Measurements from ENCODE around the gene RNASE3.
"Not testable (repeated sequence)": the region's sequence is repeated elsewhere in the genome, so short reads cannot be mapped to it uniquely, and the experiment has no call there.

Gene RNASE3

GRCh38 chr14:20891126-20891825, at the start of gene RNASE3:
TSS of gene RNASE3 (plus strand) at chr14:20891385. CDS start at chr14:20891687, 302 bp downstream.
- not testable (repeated sequence) for H3K27me3 ChIP-seq (ENCODE audit: control insufficient read depth, insufficient read depth, low read length); H3K27ac ChIP-seq (ENCODE audit: low read length); H3K9ac ChIP-seq (ENCODE audit: low read length); H3K4me3 ChIP-seq (ENCODE audit: low read length); H3K9me3 ChIP-seq (ENCODE audit: control insufficient read depth, low read depth, low read length); H3K36me3 ChIP-seq (ENCODE audit: control insufficient read depth, low read depth, low read length); H3K4me1 ChIP-seq (ENCODE audit: control insufficient read depth, low read depth, low read length)

- Histone ChIP-seq H3K9me3 (ENCODE audit: control insufficient read depth, low read depth, low read length) (no peaks in the 10 kb centered on the region), H3K9ac (ENCODE audit: low read length) (no peak overlapping the region), H3K4me1 (ENCODE audit: control insufficient read depth, low read depth, low read length) (peaks cover 12% of the 10 kb centered on the region)
Observed at GRCh38 chr14:20846560-20846959, 44.6 kb upstream of the RNASE3 start.

GRCh38 chr14:20848316-20848954, 42.8 kb upstream of the RNASE3 start:
- Histone ChIP-seq H3K4me3 (ENCODE audit: low read length) (no peak overlapping the region), H3K27me3 (ENCODE audit: control insufficient read depth, insufficient read depth, low read length) (no peaks in the 10 kb centered on the region), H3K36me3 (ENCODE audit: control insufficient read depth, low read depth, low read length) (no peaks in the 10 kb centered on the region), H3K4me1 (ENCODE audit: control insufficient read depth, low read depth, low read length) (peaks cover 12% of the 10 kb centered on the region), H3K9me3 (ENCODE audit: control insufficient read depth, low read depth, low read length) (no peaks in the 10 kb centered on the region), H3K9ac (ENCODE audit: low read length) (no peak overlapping the region), H3K27ac (ENCODE audit: low read length) (no peak overlapping the region)

More at GRCh38 chr14:20846560-20846959, 44.6 kb upstream of the RNASE3 start:
- Histone ChIP-seq H3K27me3 (ENCODE audit: control insufficient read depth, insufficient read depth, low read length) (no peaks in the 10 kb centered on the region), H3K27ac (ENCODE audit: low read length) (no peak overlapping the region), H3K36me3 (ENCODE audit: control insufficient read depth, low read depth, low read length) (no peaks in the 10 kb centered on the region), H3K4me3 (ENCODE audit: low read length) (no peak overlapping the region)

GRCh38 chr14:20848955-20849570, 42.1 kb upstream of the RNASE3 start:
- no peaks in the 10 kb centered on the region for H3K9me3 ChIP-seq (ENCODE audit: control insufficient read depth, low read depth, low read length)
- H3K4me3 ChIP-seq (ENCODE audit: low read length): no peak overlapping the region
- no peaks in the 10 kb centered on the region for H3K36me3 ChIP-seq (ENCODE audit: control insufficient read depth, low read depth, low read length)
- no peak overlapping the region for H3K9ac ChIP-seq (ENCODE audit: low read length)
- no peaks in the 10 kb centered on the region for H3K27me3 ChIP-seq (ENCODE audit: control insufficient read depth, insufficient read depth, low read length)
- peaks cover 12% of the 10 kb centered on the region for H3K4me1 ChIP-seq (ENCODE audit: control insufficient read depth, low read depth, low read length)
- no peak overlapping the region for H3K27ac ChIP-seq (ENCODE audit: low read length)

GRCh38 chr14:20853042-20853441, 38.1 kb upstream of the RNASE3 start:
- Histone ChIP-seq H3K27me3 (ENCODE audit: control insufficient read depth, insufficient read depth, low read length) (no peaks in the 10 kb centered on the region), H3K9me3 (ENCODE audit: control insufficient read depth, low read depth, low read length) (no peaks in the 10 kb centered on the region), H3K27ac (ENCODE audit: low read length) (no peak overlapping the region), H3K4me1 (ENCODE audit: control insufficient read depth, low read depth, low read length) (peaks cover 17% of the 10 kb centered on the region), H3K4me3 (ENCODE audit: low read length) (no peak overlapping the region), H3K9ac (ENCODE audit: low read length) (no peak overlapping the region), H3K36me3 (ENCODE audit: control insufficient read depth, low read depth, low read length) (no peaks in the 10 kb centered on the region)

DNA sequence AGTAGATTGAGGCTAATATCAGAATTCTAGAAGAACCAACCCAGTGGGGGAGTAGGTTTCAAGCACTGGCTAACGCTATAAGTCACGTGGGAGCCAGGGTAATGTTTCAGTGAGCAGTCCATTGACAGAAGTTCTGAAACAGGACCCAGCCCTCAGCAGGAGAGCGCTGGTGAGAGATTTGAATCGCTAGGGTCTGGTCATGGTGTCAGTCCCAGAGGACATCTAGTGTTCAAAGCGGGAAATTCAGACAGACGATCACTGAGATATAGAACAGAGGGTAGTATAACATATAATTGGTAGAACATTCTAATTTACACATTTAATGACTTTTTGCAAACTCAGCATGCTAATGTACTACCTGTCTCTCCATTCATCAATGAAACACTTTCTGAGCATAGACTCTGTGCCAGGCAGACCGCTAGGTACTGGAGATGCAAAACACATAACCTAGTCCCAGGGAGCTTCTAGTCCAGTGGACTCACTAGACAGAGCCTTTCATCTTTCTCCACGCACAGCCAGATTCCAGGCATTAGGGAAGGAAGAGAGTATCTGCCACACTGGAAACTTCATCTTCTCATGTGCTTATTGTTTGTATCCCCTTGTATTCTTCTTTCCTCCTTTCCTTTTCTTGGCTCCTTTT, 35.4 kb upstream of the RNASE3 start:
- H3K4me1 ChIP-seq (ENCODE audit: control insufficient read depth, low read depth, low read length): peaks cover 4% of the 10 kb centered on the region
- no peak overlapping the region for H3K9ac ChIP-seq (ENCODE audit: low read length)
- H3K4me3 ChIP-seq (ENCODE audit: low read length): no peak overlapping the region
- no peaks in the 10 kb centered on the region for H3K27me3 ChIP-seq (ENCODE audit: control insufficient read depth, insufficient read depth, low read length)
- H3K9me3 ChIP-seq (ENCODE audit: control insufficient read depth, low read depth, low read length): no peaks in the 10 kb centered on the region
- no peak overlapping the region for H3K27ac ChIP-seq (ENCODE audit: low read length)
- no peaks in the 10 kb centered on the region for H3K36me3 ChIP-seq (ENCODE audit: control insufficient read depth, low read depth, low read length)

GRCh38 chr14:20857207-20857606, 34.0 kb upstream of the RNASE3 start:
- Histone ChIP-seq H3K4me1 (ENCODE audit: control insufficient read depth, low read depth, low read length) (peaks cover 4% of the 10 kb centered on the region), H3K27ac (ENCODE audit: low read length) (no peak overlapping the region), H3K9ac (ENCODE audit: low read length) (no peak overlapping the region), H3K27me3 (ENCODE audit: control insufficient read depth, insufficient read depth, low read length) (no peaks in the 10 kb centered on the region), H3K4me3 (ENCODE audit: low read length) (no peak overlapping the region), H3K36me3 (ENCODE audit: control insufficient read depth, low read depth, low read length) (no peaks in the 10 kb centered on the region), H3K9me3 (ENCODE audit: control insufficient read depth, low read depth, low read length) (no peaks in the 10 kb centered on the region)

GRCh38 chr14:20857630-20858261, 33.4 kb upstream of the RNASE3 start:
- Histone ChIP-seq H3K27me3 (ENCODE audit: control insufficient read depth, insufficient read depth, low read length) (no peaks in the 10 kb centered on the region), H3K9ac (ENCODE audit: low read length) (no peak overlapping the region), H3K9me3 (ENCODE audit: control insufficient read depth, low read depth, low read length) (no peaks in the 10 kb centered on the region), H3K36me3 (ENCODE audit: control insufficient read depth, low read depth, low read length) (no peaks in the 10 kb centered on the region), H3K27ac (ENCODE audit: low read length) (no peak overlapping the region), H3K4me3 (ENCODE audit: low read length) (no peak overlapping the region), H3K4me1 (ENCODE audit: control insufficient read depth, low read depth, low read length) (peaks cover 4% of the 10 kb centered on the region)

DNA sequence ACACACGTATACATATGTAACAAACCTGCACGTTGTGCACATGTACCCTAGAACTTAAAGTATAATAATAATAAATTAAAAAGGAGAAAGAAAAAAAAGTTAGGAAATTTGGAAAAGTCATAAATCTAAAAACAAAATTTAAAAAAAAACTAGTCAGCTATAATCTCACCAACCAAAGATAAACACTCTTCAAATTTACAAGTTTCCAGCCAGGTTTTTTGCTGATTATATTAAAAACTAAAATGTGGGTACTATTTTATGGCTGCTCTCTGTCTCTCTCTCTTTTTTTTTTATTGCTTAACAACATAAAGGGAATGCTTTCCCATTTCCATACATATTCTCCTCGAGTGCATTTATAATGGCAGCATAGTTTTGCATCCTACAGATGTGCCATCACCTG, 25.0 kb upstream of the RNASE3 start:
- no peaks in the 10 kb centered on the region for H3K4me1 ChIP-seq (ENCODE audit: control insufficient read depth, low read depth, low read length)
- no peak overlapping the region for H3K4me3 ChIP-seq (ENCODE audit: low read length)
- no peaks in the 10 kb centered on the region for H3K9me3 ChIP-seq (ENCODE audit: control insufficient read depth, low read depth, low read length)
- no peak overlapping the region for H3K27ac ChIP-seq (ENCODE audit: low read length)
- H3K27me3 ChIP-seq (ENCODE audit: control insufficient read depth, insufficient read depth, low read length): no peaks in the 10 kb centered on the region
- no peaks in the 10 kb centered on the region for H3K36me3 ChIP-seq (ENCODE audit: control insufficient read depth, low read depth, low read length)
- no peak overlapping the region for H3K9ac ChIP-seq (ENCODE audit: low read length)

DNA sequence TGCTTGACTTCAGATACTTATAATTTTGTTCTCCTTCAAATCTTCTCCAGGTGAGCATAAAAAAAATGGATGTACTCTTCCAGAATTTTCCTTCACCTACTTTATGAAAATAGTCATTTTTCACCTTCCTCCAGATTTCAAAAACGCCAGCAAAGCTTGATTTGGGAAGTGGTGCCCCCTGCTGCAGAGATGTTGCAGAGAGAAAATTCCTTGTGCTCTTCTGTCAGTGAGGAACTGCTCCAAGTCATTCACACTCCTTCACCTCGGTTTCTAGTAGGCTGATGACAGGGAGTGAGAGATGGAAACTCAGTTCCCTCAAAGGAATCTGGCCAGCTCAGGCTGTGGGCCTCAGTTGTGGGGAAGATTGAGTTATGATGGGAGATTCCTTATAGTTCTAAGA, 24.2 kb upstream of the RNASE3 start:
- H3K27me3 ChIP-seq (ENCODE audit: control insufficient read depth, insufficient read depth, low read length): no peaks in the 10 kb centered on the region
- H3K27ac ChIP-seq (ENCODE audit: low read length): no peak overlapping the region
- H3K4me1 ChIP-seq (ENCODE audit: control insufficient read depth, low read depth, low read length): no peaks in the 10 kb centered on the region
- no peak overlapping the region for H3K4me3 ChIP-seq (ENCODE audit: low read length)
- H3K9me3 ChIP-seq (ENCODE audit: control insufficient read depth, low read depth, low read length): no peaks in the 10 kb centered on the region
- H3K9ac ChIP-seq (ENCODE audit: low read length): no peak overlapping the region
- no peaks in the 10 kb centered on the region for H3K36me3 ChIP-seq (ENCODE audit: control insufficient read depth, low read depth, low read length)

Data from iPS-18a (cell line).